HG03457 (cell line): ENCODE results near the gene S100A7A.

ENCODE experiments used
- ATAC-seq: cut with Tn5 transposase; IDR thresholded peaks from one replicate; pipeline ENCODE4 v1.9.1; 2021; ENCODE audit warnings: moderate number of reproducible peaks; ENCODE audit not compliant: unreplicated experiment

S100A7A gene

GRCh38 chr1:153415850-153416570, at the start of gene S100A7A:
Gene S100A7A, plus strand, starts transcription at chr1:153416520. Its CDS starts 1,563 bp downstream, at chr1:153418083.
- no peak for ATAC-seq

GRCh38 chr1:153367090-153367489, 49.2 kb upstream of the S100A7A start:
- no peak for ATAC-seq

- ATAC-seq, result no peak
Measured at GRCh38 chr1:153368495-153368894, 47.8 kb upstream of the S100A7A start.

GRCh38 chr1:153370146-153370545, 46.2 kb upstream of the S100A7A start:
- ATAC-seq, result no peak

- ATAC-seq, result no peak
Measured at GRCh38 chr1:153371231-153371630, 45.1 kb upstream of the S100A7A start.

GRCh38 chr1:153372571-153372970, 43.7 kb upstream of the S100A7A start:
- no peak for ATAC-seq

- no peak for ATAC-seq
Measured at GRCh38 chr1:153374071-153374470, 42.2 kb upstream of the S100A7A start.

GRCh38 chr1:153375511-153375910, 40.8 kb upstream of the S100A7A start, which contains the start of gene S100A12:
Gene S100A12, minus strand, starts transcription at chr1:153375621. Its CDS starts 1,029 bp downstream, at chr1:153374592.
- no peak for ATAC-seq

GRCh38 chr1:153379591-153379990, 36.7 kb upstream of the S100A7A start:
- ATAC-seq, result no peak

GRCh38 chr1:153380711-153381110, 35.6 kb upstream of the S100A7A start:
- no peak for ATAC-seq

GRCh38 chr1:153384958-153385580, 31.3 kb upstream of the S100A7A start:
- ATAC-seq, result no peak

- ATAC-seq, result no peak
Measured at GRCh38 chr1:153386500-153386901, 29.8 kb upstream of the S100A7A start.

- no peak for ATAC-seq
Measured at GRCh38 chr1:153387001-153387400, 29.3 kb upstream of the S100A7A start.

GRCh38 chr1:153387785-153388184, 28.5 kb upstream of the S100A7A start:
- no peak for ATAC-seq

GRCh38 chr1:153389401-153389800, 26.9 kb upstream of the S100A7A start:
- no peak for ATAC-seq

GRCh38 chr1:153389973-153390879, 26.1 kb upstream of the S100A7A start:
- ATAC-seq, result no peak

GRCh38 chr1:153390938-153391710, 25.2 kb upstream of the S100A7A start, which contains the start of gene S100A8:
Gene S100A8, minus strand, starts transcription at chr1:153391073. Its CDS starts 538 bp downstream, at chr1:153390535.
- no peak for ATAC-seq

- ATAC-seq, result no peak
Measured at GRCh38 chr1:153392258-153392657, 24.1 kb upstream of the S100A7A start.

- ATAC-seq, result no peak
Measured at GRCh38 chr1:153392822-153393221, 23.5 kb upstream of the S100A7A start.

- no peak for ATAC-seq
Measured at GRCh38 chr1:153393926-153394325, 22.4 kb upstream of the S100A7A start.

- ATAC-seq, result no peak
Measured at GRCh38 chr1:153394391-153394790, 21.9 kb upstream of the S100A7A start.
